Fibroblast of skin of left quadriceps (primary cell): Measurements from ENCODE around the gene RAB4A.
A peak's percentile ranks its signal among the peaks of the same experiment; 100 is the strongest.
"Not testable (repeated sequence)": the region's sequence is repeated elsewhere in the genome, so short reads cannot be mapped to it uniquely, and the experiment has no call there.

Source experiments
- DNase-seq, 2 experiments: peaks; one replicate each; pipeline ENCODE4 v3.0.0-alpha.2; 2013; ENCODE audit warnings: low read depth in 2 of 2

The RAB4A gene

GRCh38 chr1:229272164-229273158, 1.6 kb downstream of the RAB4A start:
- no peak for DNase-seq

- DNase-seq: no peak
These were observed 2.8 kb downstream of the RAB4A start for GRCh38 chr1:229273507-229274232.

- DNase-seq: no peak
These were observed 4.1 kb downstream of the RAB4A start for GRCh38 chr1:229275005-229275404.

DNA sequence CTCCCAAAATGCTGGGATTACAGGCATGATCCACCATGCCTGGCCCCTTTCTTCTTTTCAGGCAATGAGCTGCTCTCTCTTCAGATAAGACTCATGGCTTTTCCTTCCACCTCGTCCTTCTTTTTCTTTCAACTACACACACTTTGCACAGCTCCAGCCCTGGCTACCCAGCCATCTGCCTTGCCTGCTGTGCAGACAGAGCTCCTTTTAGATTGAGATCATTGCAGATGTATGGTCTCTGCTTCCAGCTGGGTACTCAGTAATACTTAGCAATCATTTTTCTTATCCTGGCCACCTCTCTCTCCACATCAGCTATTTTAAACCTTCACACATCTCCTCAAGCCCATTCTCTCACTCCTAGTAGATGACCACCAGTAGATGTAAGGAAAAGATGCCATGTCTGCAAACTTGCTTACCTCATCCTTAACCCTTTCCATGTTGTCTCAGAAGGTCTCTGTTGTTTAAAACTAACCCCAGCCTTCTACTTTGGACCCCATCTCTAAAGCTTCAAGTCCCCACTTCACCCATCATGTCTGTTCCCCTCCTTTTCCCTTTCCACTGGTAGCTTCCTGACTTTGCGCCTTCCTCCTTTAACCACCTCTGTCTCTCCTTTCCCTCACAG, 7.3 kb downstream of the RAB4A start:
- no peak for DNase-seq

- no peak for DNase-seq
These were observed 8.3 kb downstream of the RAB4A start for GRCh38 chr1:229279242-229279641.

GRCh38 chr1:229280037-229280828, 9.3 kb downstream of the RAB4A start:
- DNase-seq: no peak

DNA sequence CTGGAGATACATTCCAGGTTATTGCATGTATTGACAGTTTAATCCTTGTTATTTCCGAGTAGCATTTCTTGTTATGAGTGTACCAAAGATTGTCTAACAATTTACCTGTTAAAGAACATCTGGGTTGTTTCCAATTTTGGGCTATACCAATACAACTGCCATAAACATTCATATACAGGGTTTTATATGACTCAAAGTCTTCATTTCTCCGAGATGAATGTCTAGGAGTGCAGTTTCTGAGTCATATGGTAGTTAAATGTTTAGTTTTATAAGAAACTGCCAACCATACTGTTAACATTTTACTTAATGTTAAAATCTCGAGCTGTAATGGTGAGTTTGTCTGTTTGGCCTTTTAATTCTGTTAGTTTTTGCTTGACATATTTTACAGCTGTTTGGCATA, 10.0 kb downstream of the RAB4A start:
- no peak for DNase-seq

DNA sequence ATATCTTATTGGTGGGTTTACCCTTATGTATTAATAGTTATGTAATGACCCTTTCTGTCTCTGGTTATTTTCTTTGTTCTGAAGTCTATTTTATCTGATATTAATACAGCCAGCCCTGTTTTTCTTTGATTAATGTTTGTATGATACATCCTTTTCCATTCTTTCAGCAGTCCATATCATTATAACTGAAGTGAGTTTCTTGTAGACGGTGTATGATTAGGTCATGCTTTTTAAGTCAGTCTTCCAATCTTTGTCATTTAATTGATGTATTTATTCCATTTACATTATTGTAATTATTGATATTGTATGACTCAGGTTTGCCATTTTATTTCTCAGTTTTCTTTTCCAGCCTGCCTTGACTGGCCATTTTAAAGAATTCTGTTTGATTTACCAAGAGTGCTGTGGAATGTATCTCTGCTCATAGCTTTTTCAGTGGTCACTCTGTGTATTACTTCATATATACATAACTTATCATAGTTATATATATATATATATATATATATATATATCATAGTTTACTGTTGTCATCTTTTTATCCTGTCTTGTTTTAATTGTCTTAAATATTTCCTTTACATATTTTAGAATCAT, 10.5 kb downstream of the RAB4A start:
- DNase-seq: no peak

GRCh38 chr1:229282295-229282823, 11.4 kb downstream of the RAB4A start:
- DNase-seq: no peak

DNA sequence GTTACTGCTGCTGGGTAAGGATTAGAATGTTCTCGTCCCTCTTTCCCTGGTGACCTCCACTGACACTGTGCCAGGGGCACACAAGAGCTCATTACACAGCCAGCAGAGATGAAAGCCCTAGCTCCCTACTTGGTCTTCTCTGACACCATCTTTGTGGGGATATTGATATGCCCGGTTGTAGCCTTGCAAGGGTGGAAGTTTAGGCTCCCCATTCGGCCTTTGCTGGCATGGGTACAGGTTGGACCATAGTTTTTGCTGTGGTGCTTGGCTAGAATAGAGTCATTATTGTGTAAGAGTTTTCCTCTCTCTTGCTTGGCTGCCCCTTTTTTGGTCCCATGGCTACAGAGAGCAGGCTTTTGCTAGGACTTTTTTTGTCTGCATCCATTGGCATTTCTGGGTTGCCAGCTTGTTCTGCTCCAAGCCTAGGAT, 12.3 kb downstream of the RAB4A start:
- DNase-seq: no peak

- no peak for DNase-seq
These were observed 14.0 kb downstream of the RAB4A start for GRCh38 chr1:229284887-229285286.

DNA sequence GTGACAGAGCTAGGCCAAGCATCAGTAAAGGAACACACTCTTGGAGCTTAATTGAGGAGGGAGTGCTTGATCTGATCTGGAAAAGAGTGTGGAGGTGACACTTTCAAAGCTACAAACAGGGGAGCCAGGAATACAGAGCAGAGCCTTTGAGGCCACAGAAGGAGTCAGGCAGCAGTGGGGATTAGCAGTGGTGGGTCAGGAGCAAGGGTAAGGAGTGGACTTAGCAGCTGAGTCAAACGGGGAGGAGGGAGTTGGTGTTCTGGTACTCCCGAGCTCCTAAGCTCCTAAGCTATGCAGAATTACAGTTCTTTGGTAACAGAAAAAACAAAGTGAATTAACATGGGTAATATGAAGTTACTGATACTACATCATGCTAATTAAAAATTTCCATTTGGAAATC, 14.5 kb downstream of the RAB4A start:
- DNase-seq: no peak

- no peak for DNase-seq
These were observed 15.3 kb downstream of the RAB4A start for GRCh38 chr1:229286099-229286766.

DNA sequence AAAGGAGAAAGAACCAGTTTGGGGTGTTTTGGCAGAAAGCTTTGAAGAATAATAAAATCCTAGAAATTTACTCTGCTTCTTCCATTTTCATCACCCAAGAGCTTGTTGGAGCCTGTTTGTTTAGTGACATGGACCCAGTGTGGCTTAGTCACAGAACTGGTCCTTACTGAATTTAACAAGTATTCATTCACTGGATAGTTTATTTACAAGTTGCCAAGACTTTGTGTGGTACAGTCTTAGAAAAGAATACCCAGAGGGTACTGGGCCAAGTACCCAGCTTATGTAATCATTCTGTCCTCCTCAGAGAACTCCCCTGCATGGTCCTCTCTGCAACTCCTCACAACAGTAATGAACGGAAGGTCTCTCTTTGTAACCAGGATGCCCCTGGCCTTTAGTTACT, 16.4 kb downstream of the RAB4A start:
- DNase-seq: no peak

DNA sequence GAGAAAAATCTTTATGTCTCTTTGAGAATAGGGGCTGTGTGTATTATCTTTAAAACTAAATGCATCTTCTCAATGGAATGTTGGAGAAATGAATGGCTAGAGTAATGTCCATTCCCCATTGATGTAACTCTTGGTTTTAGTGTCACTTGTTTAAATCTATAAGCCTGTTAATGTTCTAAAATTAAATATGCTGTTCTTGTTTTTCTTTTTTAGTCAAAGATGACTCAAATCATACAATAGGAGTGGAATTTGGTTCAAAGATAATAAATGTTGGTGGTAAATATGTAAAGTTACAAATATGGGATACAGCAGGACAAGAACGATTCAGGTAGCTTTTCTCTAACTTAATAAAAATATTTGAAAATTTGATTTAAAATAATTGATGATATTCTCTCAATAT, 17.6 kb downstream of the RAB4A start:
- no peak for DNase-seq

- DNase-seq: not testable (repeated sequence)
These were observed 20.8 kb downstream of the RAB4A start for GRCh38 chr1:229291686-229292085.

DNA sequence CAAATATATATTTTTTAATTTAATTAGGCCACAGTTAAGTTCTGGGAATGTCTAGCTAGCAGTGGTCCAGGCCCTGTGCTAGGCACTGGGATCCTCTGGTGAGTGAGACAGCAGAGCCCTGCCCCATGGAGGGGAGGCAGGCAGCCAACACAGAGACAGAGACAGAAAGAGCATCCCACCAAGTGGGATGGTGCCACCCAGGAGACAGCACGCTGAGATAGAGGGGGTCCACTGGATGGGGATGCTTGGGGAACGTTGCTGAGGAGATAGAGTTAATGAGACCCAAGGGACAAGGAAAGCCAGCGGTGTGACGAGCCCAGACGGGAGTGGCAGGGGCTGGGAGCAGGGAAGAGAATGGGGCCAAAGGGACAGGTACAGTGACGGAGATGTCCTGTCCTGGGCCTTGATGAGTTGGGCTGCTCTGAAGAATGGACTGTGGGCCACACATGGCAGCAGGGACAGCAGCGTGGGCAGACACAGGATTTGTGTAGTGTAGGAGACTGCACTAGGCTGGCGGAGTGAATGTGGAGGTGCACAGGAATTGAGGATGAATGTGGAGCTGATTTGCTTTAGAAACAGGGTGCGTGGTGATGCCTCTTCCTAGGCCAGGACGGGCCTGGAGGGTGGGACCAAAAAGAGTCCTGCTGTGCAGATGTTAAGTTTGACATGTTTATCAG, 22.8 kb downstream of the RAB4A start:
- DNase-seq: no peak

DNA sequence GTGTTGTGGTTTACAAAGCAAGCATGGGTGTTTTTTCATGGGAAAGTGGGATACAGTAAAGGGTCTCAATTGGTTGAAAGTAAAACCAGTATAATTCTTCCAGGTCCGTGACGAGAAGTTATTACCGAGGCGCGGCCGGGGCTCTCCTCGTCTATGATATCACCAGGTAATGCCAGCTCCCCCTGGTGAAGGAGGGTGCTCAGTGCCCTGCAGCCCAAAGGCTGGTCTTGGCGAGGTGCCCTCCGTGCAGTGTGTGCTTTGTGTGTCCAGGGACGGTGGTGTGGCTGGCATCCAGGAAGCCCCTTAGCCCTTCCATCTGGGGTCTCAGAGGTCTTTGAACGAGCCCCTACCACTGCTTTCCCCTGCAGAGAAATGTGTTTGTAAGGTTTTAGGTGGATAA, 24.8 kb downstream of the RAB4A start:
- DNase-seq: no peak

- DNase-seq: peak; percentile 44 to 52
These were observed 25.6 kb downstream of the RAB4A start for GRCh38 chr1:229296541-229296941.

DNA sequence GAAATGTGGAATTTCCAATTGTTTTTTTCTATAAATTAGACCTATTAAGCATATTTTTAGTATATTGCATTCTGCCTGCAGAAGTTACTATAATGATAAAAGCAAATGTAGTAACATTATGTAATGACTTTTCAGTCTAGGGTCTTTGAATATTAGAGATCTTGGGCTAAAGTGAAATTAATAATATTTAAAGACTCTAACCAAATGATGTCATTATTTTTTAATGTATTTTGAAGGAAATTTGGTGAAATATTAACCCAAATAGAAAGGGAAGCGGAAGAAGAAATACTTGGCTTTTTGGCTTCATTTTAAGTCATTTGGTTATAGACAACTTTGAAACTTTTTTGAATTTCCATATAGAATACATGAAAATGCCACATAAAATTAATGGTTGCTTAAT, 26.8 kb downstream of the RAB4A start:
- DNase-seq: no peak
